ENCODE data around the gene HOXA7. TPM values are rescaled to one million over a fixed set of nuclear protein-coding genes. Genes with fewer than 3 reads are reported as not detected.
A peak's percentile ranks its signal among the peaks of the same experiment; 100 is the strongest.

The HOXA7 gene
- total and polyA plus RNA-seq, 11 donors: 0.29 TPM; not detected in 10

- no peak for DNase-seq
- intact Hi-C loops (cut with DNase I): no loop called here
- no peak for ATAC-seq
- H3K27ac ChIP-seq: peak overlapping the region in 2 of 12 donors; percentile 83 to 89
- H3K4me1 ChIP-seq: peaks cover 0 to 16% (median 0%) of the 10 kb centered on the region in 12 donors
- H3K36me3 ChIP-seq: no peaks in the 10 kb centered on the region
- peaks cover 18 to 97% (median 88%) of the 10 kb centered on the region in 9 donors for H3K27me3 ChIP-seq
- WGBS, 4 donors: 21 to 26% (median 23%) methylated on average over 28 of the region's 28 CpGs
- peak overlapping the region in 6 of 12 donors; percentile 41 to 67 (median 56) for H3K4me3 ChIP-seq
- H3K9me3 ChIP-seq: no peaks in the 10 kb centered on the region
- no peak for TF ChIP-seq CTCF (IDR thresholded peaks at IDR 0.05)
- no peak for TF ChIP-seq POLR2A (IDR thresholded peaks at IDR 0.05)
These were observed 27.4 kb downstream of the HOXA7 start for GRCh38 chr7:27128776-27129728.

GRCh38 chr7:27128034-27128433 lies 28.4 kb downstream of the HOXA7 start:
- WGBS, 4 donors: 19 to 44% (median 30%) methylated on average over 2 of the region's 2 CpGs
- TF ChIP-seq POLR2A (IDR thresholded peaks at IDR 0.05) (no peak), CTCF (IDR thresholded peaks at IDR 0.05) (no peak)
- no peak for DNase-seq
- no peak for ATAC-seq
- Histone ChIP-seq H3K27ac (peak overlapping the region in 1 of 12 donors; percentile 83), H3K36me3 (no peaks in the 10 kb centered on the region), H3K4me1 (peaks cover 0 to 16% (median 0%) of the 10 kb centered on the region in 12 donors), H3K4me3 (no peak overlapping the region), H3K9me3 (no peaks in the 10 kb centered on the region), H3K27me3 (peaks cover 24 to 99% (median 89%) of the 10 kb centered on the region in 9 donors)
- intact Hi-C loops (cut with DNase I): no loop called here

GRCh38 chr7:27126596-27127327 lies 29.7 kb downstream of the HOXA7 start:
- Histone ChIP-seq H3K4me1 (peaks cover 0 to 16% (median 0%) of the 10 kb centered on the region in 12 donors), H3K9me3 (no peaks in the 10 kb centered on the region)

More at GRCh38 chr7:27126596-27127327, 29.7 kb downstream of the HOXA7 start:
- DNase-seq (no peak), ATAC-seq (no peak)
- WGBS, 4 donors: 16 to 43% (median 23%) methylated on average over 3 of the region's 3 CpGs
- TF ChIP-seq CTCF (IDR thresholded peaks at IDR 0.05): no peak
- no peak for TF ChIP-seq POLR2A (IDR thresholded peaks at IDR 0.05)
- Histone ChIP-seq H3K36me3 (no peaks in the 10 kb centered on the region), H3K27ac (no peak overlapping the region), H3K4me3 (no peak overlapping the region), H3K27me3 (peaks cover 33 to 99% (median 83%) of the 10 kb centered on the region in 9 donors)
- intact Hi-C loops (cut with DNase I): no loop called here

Measured in heart left ventricle (tissue), 16 donors.